RWPE1 (cell line): Measurements from ENCODE around the gene RAP2A.

Source experiments
- CTCF ChIA-PET: fragments of 350-600 bp; sonication (Branson Sonifier 250); formaldehyde crosslinking; extraction: SDS; loops from one replicate; lab custom pipeline; 2021; lab: Yijun Ruan, JAX
- POLR2A ChIA-PET: fragments of 400-600 bp; formaldehyde crosslinking; extraction: SDS; loops from one replicate; lab custom pipeline; 2020; ENCODE audit warnings: antibody characterized with exemption; ENCODE audit not compliant: low non-redundant PET; lab: Yijun Ruan, JAX
- DNase-seq: peaks from one replicate; pipeline ENCODE4 v3.0.0; 2012; ENCODE audit warnings: low spot score
- H3K27ac ChIP-seq: fragments of 450-650 bp; 2 replicates; pipeline ENCODE4 v1.5.1; 2017
- CTCF ChIP-seq: fragments of 450-650 bp; conservative IDR thresholded peaks from 2 replicates; pipeline ENCODE4 v1.5.1; 2017; ENCODE audit warnings: low read depth, mild to moderate bottlenecking

Gene RAP2A

GRCh38 chr13:97499181-97499580, 65.2 kb downstream of the RAP2A start:
- ChIA-PET POLR2A (no interaction called here), CTCF (interaction anchor here (0.6 kb wide), 1 partner anchor 481 kb away, joined by 3 read pairs; no protein-coding TSS in a partner anchor)
- no peak for TF ChIP-seq CTCF
- DNase-seq: no peak
- H3K27ac ChIP-seq: no peak overlapping the region

GRCh38 chr13:97502181-97502580, 68.2 kb downstream of the RAP2A start:
- TF ChIP-seq CTCF: no peak
- ChIA-PET POLR2A (no interaction called here), CTCF (no interaction called here)
- no peak overlapping the region for H3K27ac ChIP-seq
- no peak for DNase-seq

- no peak for DNase-seq
- POLR2A ChIA-PET: no interaction called here
- CTCF ChIA-PET: interaction anchor here (0.7 kb wide), 1 partner anchor 545 kb away, joined by 3 read pairs; no protein-coding TSS in a partner anchor
- no peak for TF ChIP-seq CTCF
- H3K27ac ChIP-seq: no peak overlapping the region
Measured at GRCh38 chr13:97502706-97503105, 68.7 kb downstream of the RAP2A start.

GRCh38 chr13:97505017-97505416, 71.0 kb downstream of the RAP2A start:
- CTCF ChIA-PET: no interaction called here
- no peak overlapping the region for H3K27ac ChIP-seq
- POLR2A ChIA-PET: no interaction called here
- no peak for TF ChIP-seq CTCF
- no peak for DNase-seq

- no peak overlapping the region for H3K27ac ChIP-seq
- CTCF ChIA-PET: no interaction called here
- TF ChIP-seq CTCF: no peak
- POLR2A ChIA-PET: interaction anchor here (0.9 kb wide), 1 partner anchor 74 kb away, joined by 3 read pairs; no protein-coding TSS in a partner anchor
- DNase-seq: no peak
Measured at GRCh38 chr13:97506511-97506910, 72.5 kb downstream of the RAP2A start.

GRCh38 chr13:97512732-97513131, 78.8 kb downstream of the RAP2A start:
- no peak for DNase-seq
- CTCF ChIA-PET: interaction anchor here (0.7 to 0.8 kb wide), 2 partner anchors 35 to 599 kb away, joined by 3 to 4 read pairs; no protein-coding TSS in a partner anchor
- POLR2A ChIA-PET: no interaction called here
- H3K27ac ChIP-seq: no peak overlapping the region
- no peak for TF ChIP-seq CTCF
